Colonic mucosa (tissue), 4 donors: ENCODE measurements around the gene TESPA1. TPM values are rescaled to one million over a fixed set of nuclear protein-coding genes. Genes with fewer than 3 reads are reported as not detected.

Source experiments
- DNase-seq: peaks from one replicate; pipeline ENCODE4 v3.0.0-alpha.2; 2020
- H3K27ac ChIP-seq: fragments of 200-600 bp; one replicate; pipeline ENCODE4 v1.8.0; 2021
- H3K27me3 ChIP-seq: fragments of 200-600 bp; one replicate; pipeline ENCODE4 v1.8.0; 2021
- H3K36me3 ChIP-seq: fragments of 200-600 bp; one replicate; pipeline ENCODE4 v1.8.0; 2021
- H3K4me1 ChIP-seq: fragments of 200-600 bp; one replicate; pipeline ENCODE4 v1.8.0; 2021; ENCODE audit warnings: mild to moderate bottlenecking
- H3K4me3 ChIP-seq: fragments of 200-600 bp; one replicate; pipeline ENCODE4 v1.8.0; 2021
- H3K9ac ChIP-seq, 2 donors: one replicate each; pipeline ENCODE4 v1.7.0; 2013; ENCODE audit warnings: control low read depth in 2 of 2, low read depth in 2 of 2, low read length in 2 of 2
- H3K9me3 ChIP-seq: fragments of 200-600 bp; one replicate; pipeline ENCODE4 v1.8.0; 2021
- intact Hi-C: fragments of 100-400 bp; cut with DNase I; formaldehyde crosslinking; loops from one replicate; pipeline ENCODE4 v1.14.1; 2022
- total RNA-seq, 2 donors: library from RNA; stranded (reverse); fragmentation: NEBNext Ultra II Directional in 1 of 2; extraction: Animal tissue kit (Norgen Biotek cat#: 25700) in 1 of 2; gene quantifications; one replicate each; pipeline ENCODE4 v1.2.1, GENCODE V29; 2021
- TF ChIP-seq, protein P1 (sequence below): fragments of 200-600 bp; IDR thresholded peaks from one replicate; pipeline ENCODE4 v1.8.0; 2022; ENCODE audit warnings: antibody characterized with exemption, mild to moderate bottlenecking
- donor health status: healthy.
- donor health status: DM: no; HTN: no; CAD: no.
- donor health status: DM: no; HTN: no; CAD: no.

Gene TESPA1
- total RNA-seq, 2 donors from 2014 or later: 0.82 to 1.6 TPM

GRCh38 chr12:54980341-54980740, 4.2 kb downstream of the TESPA1 start:
- no peak for DNase-seq

DNA sequence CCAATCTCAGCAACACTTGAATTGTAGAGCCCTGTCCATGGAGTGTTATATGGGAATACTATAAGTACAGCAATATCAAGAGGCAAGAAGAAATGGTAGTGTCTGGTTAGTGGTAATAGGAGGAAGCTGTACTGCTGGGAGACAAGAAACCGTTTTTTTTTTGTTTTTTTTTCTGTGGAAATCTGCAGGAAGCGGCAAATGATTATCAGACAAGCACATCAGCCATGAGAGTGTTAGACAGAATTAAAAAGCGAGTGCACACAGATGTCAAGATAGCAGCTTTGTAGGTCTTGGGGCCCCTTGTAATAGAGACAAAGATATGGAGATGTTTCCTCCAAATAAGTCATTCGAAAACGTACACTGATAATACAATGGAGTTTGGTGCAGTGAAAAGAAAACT, 6.7 kb downstream of the TESPA1 start:
- Histone ChIP-seq H3K36me3 (no peaks in the 10 kb centered on the region), H3K4me1 (no peaks in the 10 kb centered on the region), H3K9ac (no peak overlapping the region), H3K27ac (no peak overlapping the region), H3K27me3 (no peaks in the 10 kb centered on the region), H3K4me3 (no peak overlapping the region), H3K9me3 (no peaks in the 10 kb centered on the region)
- intact Hi-C loops: no loop called here
- DNase-seq: no peak
- TF ChIP-seq, protein P1, sequence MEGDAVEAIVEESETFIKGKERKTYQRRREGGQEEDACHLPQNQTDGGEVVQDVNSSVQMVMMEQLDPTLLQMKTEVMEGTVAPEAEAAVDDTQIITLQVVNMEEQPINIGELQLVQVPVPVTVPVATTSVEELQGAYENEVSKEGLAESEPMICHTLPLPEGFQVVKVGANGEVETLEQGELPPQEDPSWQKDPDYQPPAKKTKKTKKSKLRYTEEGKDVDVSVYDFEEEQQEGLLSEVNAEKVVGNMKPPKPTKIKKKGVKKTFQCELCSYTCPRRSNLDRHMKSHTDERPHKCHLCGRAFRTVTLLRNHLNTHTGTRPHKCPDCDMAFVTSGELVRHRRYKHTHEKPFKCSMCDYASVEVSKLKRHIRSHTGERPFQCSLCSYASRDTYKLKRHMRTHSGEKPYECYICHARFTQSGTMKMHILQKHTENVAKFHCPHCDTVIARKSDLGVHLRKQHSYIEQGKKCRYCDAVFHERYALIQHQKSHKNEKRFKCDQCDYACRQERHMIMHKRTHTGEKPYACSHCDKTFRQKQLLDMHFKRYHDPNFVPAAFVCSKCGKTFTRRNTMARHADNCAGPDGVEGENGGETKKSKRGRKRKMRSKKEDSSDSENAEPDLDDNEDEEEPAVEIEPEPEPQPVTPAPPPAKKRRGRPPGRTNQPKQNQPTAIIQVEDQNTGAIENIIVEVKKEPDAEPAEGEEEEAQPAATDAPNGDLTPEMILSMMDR: no peak

More at GRCh38 chr12:54980341-54980740, 4.2 kb downstream of the TESPA1 start:
- Histone ChIP-seq H3K27me3 (no peaks in the 10 kb centered on the region), H3K36me3 (no peaks in the 10 kb centered on the region), H3K4me3 (no peak overlapping the region), H3K9me3 (no peaks in the 10 kb centered on the region), H3K27ac (no peak overlapping the region), H3K4me1 (no peaks in the 10 kb centered on the region), H3K9ac (no peak overlapping the region)
- TF ChIP-seq, protein P1: no peak
- intact Hi-C loops: no loop called here

- TF ChIP-seq, protein P1: no peak
- H3K36me3 ChIP-seq: no peaks in the 10 kb centered on the region
- H3K4me3 ChIP-seq: no peak overlapping the region
- no peaks in the 10 kb centered on the region for H3K9me3 ChIP-seq
- no peak overlapping the region for H3K27ac ChIP-seq
- H3K4me1 ChIP-seq: no peaks in the 10 kb centered on the region
- no peak overlapping the region for H3K9ac ChIP-seq
- H3K27me3 ChIP-seq: no peaks in the 10 kb centered on the region
- intact Hi-C loops: no loop called here
- no peak for DNase-seq
These were observed 7.4 kb downstream of the TESPA1 start for GRCh38 chr12:54977155-54977554.

DNA sequence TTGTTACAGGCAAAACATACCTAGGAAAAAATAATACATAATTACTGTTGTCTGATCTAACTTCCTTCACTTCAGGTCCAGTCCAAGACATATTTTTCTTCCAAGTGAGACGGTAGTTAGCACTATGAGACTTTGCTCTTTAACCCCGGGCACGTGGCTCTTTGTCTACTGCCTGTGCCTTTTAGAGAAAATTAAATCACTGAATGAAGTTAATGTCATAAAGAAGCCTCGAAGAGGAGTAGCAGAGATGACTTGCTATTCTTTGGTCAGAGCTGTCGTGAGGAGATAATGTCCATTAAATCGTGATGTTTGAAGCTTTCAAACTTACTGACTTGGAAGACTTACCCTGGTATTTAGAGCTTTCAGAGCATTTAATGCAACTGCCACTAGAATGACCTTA, 8.7 kb downstream of the TESPA1 start:
- Histone ChIP-seq H3K27ac (no peak overlapping the region), H3K27me3 (no peaks in the 10 kb centered on the region), H3K36me3 (no peaks in the 10 kb centered on the region), H3K9me3 (no peaks in the 10 kb centered on the region), H3K4me3 (no peak overlapping the region), H3K4me1 (no peaks in the 10 kb centered on the region), H3K9ac (no peak overlapping the region)
- DNase-seq: no peak
- TF ChIP-seq, protein P1: no peak
- intact Hi-C loops: no loop called here

DNA sequence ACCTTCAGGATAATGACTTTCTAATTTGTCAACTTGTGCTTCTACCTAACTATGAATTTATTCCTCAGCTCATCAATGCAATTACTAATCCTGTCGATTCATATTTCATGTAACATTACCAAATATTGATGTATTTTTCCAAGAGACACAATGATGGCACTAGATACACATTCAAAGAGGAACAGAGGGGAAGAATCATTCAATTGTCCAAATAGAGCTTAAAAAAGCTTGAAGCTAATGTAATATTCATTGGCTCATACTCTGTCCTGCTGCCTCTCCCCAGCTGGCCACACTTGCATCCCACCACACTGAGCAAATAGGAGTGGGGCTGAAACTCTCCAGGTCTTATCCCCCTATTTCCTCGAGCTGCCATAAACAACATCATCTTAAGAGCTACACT, 9.3 kb downstream of the TESPA1 start:
- DNase-seq: no peak

More for the DNA sequence above, 9.3 kb downstream of the TESPA1 start:
- H3K27me3 ChIP-seq: no peaks in the 10 kb centered on the region
- TF ChIP-seq, protein P1: no peak
- no peak overlapping the region for H3K27ac ChIP-seq
- no peak overlapping the region for H3K9ac ChIP-seq
- intact Hi-C loops: no loop called here
- H3K4me1 ChIP-seq: no peaks in the 10 kb centered on the region
- H3K4me3 ChIP-seq: no peak overlapping the region
- H3K9me3 ChIP-seq: no peaks in the 10 kb centered on the region
- no peaks in the 10 kb centered on the region for H3K36me3 ChIP-seq
